NCI-H446 treated with DMSO at 0.1 percent for 48 hours (cell line): ENCODE measurements around the gene ARHGEF6.

Experiments used
- DNase-seq: peaks from one replicate; lab custom pipeline; 2025; lab: John Stamatoyannopoulos, UW

The ARHGEF6 gene

GRCh38 chrX:136691028-136691809 lies 89.5 kb downstream of the ARHGEF6 start:
- DNase-seq: no peak

- DNase-seq: no peak
Observed at GRCh38 chrX:136689436-136689835, 91.3 kb downstream of the ARHGEF6 start.

- DNase-seq: no peak
Observed at GRCh38 chrX:136687457-136687856, 93.3 kb downstream of the ARHGEF6 start.

GRCh38 chrX:136684120-136684519 lies 96.6 kb downstream of the ARHGEF6 start:
- DNase-seq: no peak

GRCh38 chrX:136679531-136679930 lies 101.2 kb downstream of the ARHGEF6 start:
- DNase-seq: no peak

- DNase-seq: no peak
Observed at GRCh38 chrX:136674270-136674985, 106.3 kb downstream of the ARHGEF6 start.

- DNase-seq: no peak
Observed at GRCh38 chrX:136671006-136671610, 109.6 kb downstream of the ARHGEF6 start.

GRCh38 chrX:136667446-136668168 lies 113.1 kb downstream of the ARHGEF6 start:
- no peak for DNase-seq

GRCh38 chrX:136666088-136666487 lies 114.6 kb downstream of the ARHGEF6 start:
- DNase-seq: no peak

- no peak for DNase-seq
Observed at GRCh38 chrX:136665258-136665900, 115.4 kb downstream of the ARHGEF6 start.

- no peak for DNase-seq
Observed at GRCh38 chrX:136662976-136663375, 117.8 kb downstream of the ARHGEF6 start.

GRCh38 chrX:136662104-136662503 lies 118.6 kb downstream of the ARHGEF6 start:
- DNase-seq: no peak

GRCh38 chrX:136660896-136661295 lies 119.8 kb downstream of the ARHGEF6 start:
- DNase-seq: no peak

GRCh38 chrX:136659174-136659573 lies 121.6 kb downstream of the ARHGEF6 start:
- no peak for DNase-seq

- DNase-seq: no peak
Observed at GRCh38 chrX:136658151-136658550, 122.6 kb downstream of the ARHGEF6 start.

- DNase-seq: no peak
Observed at GRCh38 chrX:136656361-136656964, 124.3 kb downstream of the ARHGEF6 start.

GRCh38 chrX:136652822-136653723 lies 127.7 kb downstream of the ARHGEF6 start:
- no peak for DNase-seq

- no peak for DNase-seq
Observed at GRCh38 chrX:136650811-136651210, 129.9 kb downstream of the ARHGEF6 start.

GRCh38 chrX:136647677-136648360 lies 132.9 kb downstream of the ARHGEF6 start, which contains the start of gene CD40LG:
Gene CD40LG, plus strand, starts transcription at chrX:136648158. Its CDS starts 91 bp downstream, at chrX:136648249.
- no peak for DNase-seq
